GM12892 (cell line): Measurements from ENCODE around the gene THRSP.

Experiments used
- POLR2A ChIP-seq: IDR thresholded peaks from 2 replicates; pipeline ENCODE4 v1.6.1; 2011; ENCODE audit warnings: low read depth, low read length, control low read depth
- TAF1 ChIP-seq: IDR thresholded peaks from 2 replicates; pipeline ENCODE4 v1.6.1; 2011; ENCODE audit warnings: low read depth, mild to moderate bottlenecking, control low read depth, low read length, borderline replicate concordance

DNA sequence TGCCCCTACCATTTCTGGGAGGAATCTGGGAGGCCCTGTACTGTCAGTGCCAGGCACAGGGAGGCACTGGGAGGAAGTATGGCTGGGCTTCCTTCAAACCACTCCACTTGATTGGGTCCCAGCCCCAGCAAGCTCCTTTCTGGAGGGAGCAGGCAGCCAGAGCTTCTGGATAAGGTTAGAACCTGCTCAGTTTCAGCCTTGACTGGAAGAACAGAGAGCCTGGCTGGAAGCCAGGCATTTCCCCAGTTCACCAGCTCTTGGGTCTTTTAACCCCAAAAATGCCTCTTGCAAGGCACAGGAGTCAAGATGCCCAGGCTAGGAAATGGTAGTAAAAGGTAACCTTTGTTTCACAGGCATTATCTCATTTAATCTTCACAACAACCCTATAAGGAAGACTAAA, 31.6 kb upstream of the THRSP start:
- TF ChIP-seq TAF1 (no peak), POLR2A (no peak)
